ENCODE data around the gene LASP1.
A peak's percentile ranks its signal among the peaks of the same experiment; 100 is the strongest.

Gene LASP1

GRCh38 chr17:38889745-38890409 is 20.0 kb downstream of the LASP1 start:
- no peak for DNase-seq

GRCh38 chr17:38890410-38890746 is 20.5 kb downstream of the LASP1 start:
- DNase-seq, result no peak

- DNase-seq, result no peak
These were observed 21.6 kb downstream of the LASP1 start for GRCh38 chr17:38891441-38891840.

GRCh38 chr17:38892083-38892482 is 22.2 kb downstream of the LASP1 start:
- DNase-seq, result no peak

GRCh38 chr17:38892620-38893019 is 22.8 kb downstream of the LASP1 start:
- DNase-seq, result no peak

GRCh38 chr17:38893113-38893512 is 23.3 kb downstream of the LASP1 start:
- DNase-seq, result no peak

- peak; percentile 51 for DNase-seq
These were observed 23.7 kb downstream of the LASP1 start for GRCh38 chr17:38893607-38894006.

- no peak for DNase-seq
These were observed 24.4 kb downstream of the LASP1 start for GRCh38 chr17:38894276-38894675.

GRCh38 chr17:38896346-38896954 is 26.6 kb downstream of the LASP1 start:
- DNase-seq, result no peak

- no peak for DNase-seq
These were observed 27.3 kb downstream of the LASP1 start for GRCh38 chr17:38897176-38897575.

GRCh38 chr17:38897671-38898290 is 27.9 kb downstream of the LASP1 start:
- no peak for DNase-seq

GRCh38 chr17:38898291-38898679 is 28.4 kb downstream of the LASP1 start:
- DNase-seq, result peak; percentile 51

GRCh38 chr17:38898812-38899348 is 29.0 kb downstream of the LASP1 start:
- DNase-seq, result peak; percentile 93

- DNase-seq, result no peak
These were observed 29.6 kb downstream of the LASP1 start for GRCh38 chr17:38899421-38899820.

- peak; percentile 38 for DNase-seq
These were observed 31.3 kb downstream of the LASP1 start for GRCh38 chr17:38900978-38901656.

GRCh38 chr17:38903404-38903803 is 33.5 kb downstream of the LASP1 start:
- no peak for DNase-seq

GRCh38 chr17:38904892-38905291 is 35.0 kb downstream of the LASP1 start:
- DNase-seq, result no peak

- DNase-seq, result no peak
These were observed 35.5 kb downstream of the LASP1 start for GRCh38 chr17:38905375-38905774.

GRCh38 chr17:38906460-38907228 is 36.8 kb downstream of the LASP1 start:
- DNase-seq, result no peak

- DNase-seq, result no peak
These were observed 38.2 kb downstream of the LASP1 start for GRCh38 chr17:38907930-38908675.

- DNase-seq, result no peak
These were observed 38.9 kb downstream of the LASP1 start for GRCh38 chr17:38908676-38909181.

GRCh38 chr17:38910325-38910724 is 40.5 kb downstream of the LASP1 start:
- no peak for DNase-seq
